Ovary (tissue), 3 donors: ENCODE results near the gene ARHGAP40.

Experiments
- EP300 ChIP-seq: sonication (generic); formaldehyde crosslinking; IDR thresholded peaks from one replicate; pipeline ENCODE4 v1.6.1; 2017; ENCODE audit warnings: antibody characterized with exemption
- TF ChIP-seq, protein P1 (sequence below), 3 donors: fragments of 450-650 bp in 2 of 3; fragments of 200-600 bp in 1 of 3; IDR thresholded peaks; one replicate each; pipeline versions ENCODE4 v1.5.1 to v1.8.0; 2016 to 2022; ENCODE audit warnings: antibody characterized with exemption in 3 of 3, mild to moderate bottlenecking in 1 of 3
- donor health status: DM: no; HTN: no; CAD: no.

DNA sequence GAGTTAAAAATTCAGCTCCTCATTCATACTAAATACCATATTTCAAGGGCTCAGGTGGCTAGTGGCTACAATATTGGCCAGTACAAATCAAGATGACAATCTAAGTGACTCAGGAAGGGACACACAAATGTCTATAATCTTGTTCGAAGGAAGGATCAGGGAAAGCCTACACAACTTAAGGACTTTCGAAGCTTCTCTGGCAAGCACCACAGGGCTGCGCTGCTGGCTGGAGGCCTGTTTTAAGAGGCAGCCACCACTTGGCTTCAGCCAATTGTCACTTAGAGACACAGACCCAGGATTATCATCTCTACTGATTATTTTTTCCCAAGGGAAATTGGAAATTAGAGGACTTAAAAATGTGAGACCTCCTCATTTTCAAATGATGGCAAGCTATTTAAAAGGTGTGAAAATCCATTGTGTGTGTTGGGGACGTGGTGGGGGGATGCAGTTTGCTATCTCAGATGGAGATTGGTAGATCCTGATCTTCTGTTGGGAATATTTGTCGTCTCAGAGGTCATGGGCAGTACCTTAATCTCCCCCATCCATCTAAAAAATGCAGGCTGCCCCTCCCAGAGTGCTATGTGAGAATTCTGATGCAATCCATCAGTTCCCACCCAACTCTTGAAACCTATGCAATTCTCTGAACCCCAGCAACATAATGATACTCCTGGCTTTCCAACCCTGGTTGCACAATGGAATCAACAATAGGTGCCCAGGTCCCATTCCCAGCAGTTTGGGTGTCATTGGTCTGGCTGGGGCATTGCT, 11.3 kb downstream of the ARHGAP40 start:
- TF ChIP-seq, protein P1, sequence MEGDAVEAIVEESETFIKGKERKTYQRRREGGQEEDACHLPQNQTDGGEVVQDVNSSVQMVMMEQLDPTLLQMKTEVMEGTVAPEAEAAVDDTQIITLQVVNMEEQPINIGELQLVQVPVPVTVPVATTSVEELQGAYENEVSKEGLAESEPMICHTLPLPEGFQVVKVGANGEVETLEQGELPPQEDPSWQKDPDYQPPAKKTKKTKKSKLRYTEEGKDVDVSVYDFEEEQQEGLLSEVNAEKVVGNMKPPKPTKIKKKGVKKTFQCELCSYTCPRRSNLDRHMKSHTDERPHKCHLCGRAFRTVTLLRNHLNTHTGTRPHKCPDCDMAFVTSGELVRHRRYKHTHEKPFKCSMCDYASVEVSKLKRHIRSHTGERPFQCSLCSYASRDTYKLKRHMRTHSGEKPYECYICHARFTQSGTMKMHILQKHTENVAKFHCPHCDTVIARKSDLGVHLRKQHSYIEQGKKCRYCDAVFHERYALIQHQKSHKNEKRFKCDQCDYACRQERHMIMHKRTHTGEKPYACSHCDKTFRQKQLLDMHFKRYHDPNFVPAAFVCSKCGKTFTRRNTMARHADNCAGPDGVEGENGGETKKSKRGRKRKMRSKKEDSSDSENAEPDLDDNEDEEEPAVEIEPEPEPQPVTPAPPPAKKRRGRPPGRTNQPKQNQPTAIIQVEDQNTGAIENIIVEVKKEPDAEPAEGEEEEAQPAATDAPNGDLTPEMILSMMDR (IDR thresholded peaks at IDR 0.05): no peak
- no peak for TF ChIP-seq EP300
